TTC549 (cell line): ENCODE measurements around the gene PCGF3.
"Not testable (repeated sequence)": the region's sequence is repeated elsewhere in the genome, so short reads cannot be mapped to it uniquely, and the experiment has no call there.

Experiments
- FAIRE-seq: peaks from 2 replicates; lab custom pipeline; 2012; peaks lifted over from hg19 to GRCh38; lab: Jason Lieb, UNC

Gene PCGF3

GRCh38 chr4:704198-704891 lies 1.3 kb upstream of the PCGF3 start:
- FAIRE-seq: no peak

- no peak for FAIRE-seq
These were observed 708 bp upstream of the PCGF3 start for GRCh38 chr4:704971-705277.

GRCh38 chr4:706083-706633 lies 526 bp downstream of the PCGF3 start:
- FAIRE-seq: not testable (repeated sequence)

- no peak for FAIRE-seq
These were observed 1.4 kb downstream of the PCGF3 start for GRCh38 chr4:706834-707598.

GRCh38 chr4:707929-708630 lies 2.4 kb downstream of the PCGF3 start:
- no peak for FAIRE-seq

- FAIRE-seq: no peak
These were observed 3.0 kb downstream of the PCGF3 start for GRCh38 chr4:708631-708933.

GRCh38 chr4:709348-709747 lies 3.7 kb downstream of the PCGF3 start:
- FAIRE-seq: no peak

- FAIRE-seq: no peak
These were observed 4.5 kb downstream of the PCGF3 start for GRCh38 chr4:710116-710515.

- FAIRE-seq: no peak
These were observed 5.3 kb downstream of the PCGF3 start for GRCh38 chr4:710916-711315.

- no peak for FAIRE-seq
These were observed 6.5 kb downstream of the PCGF3 start for GRCh38 chr4:712093-712492.

GRCh38 chr4:712916-713632 lies 7.4 kb downstream of the PCGF3 start:
- FAIRE-seq: no peak

- FAIRE-seq: no peak
These were observed 8.5 kb downstream of the PCGF3 start for GRCh38 chr4:714087-714486.

- FAIRE-seq: no peak
These were observed 12.1 kb downstream of the PCGF3 start for GRCh38 chr4:717601-718320.

GRCh38 chr4:718460-718859 lies 12.8 kb downstream of the PCGF3 start:
- FAIRE-seq: no peak

GRCh38 chr4:720111-720860 lies 14.7 kb downstream of the PCGF3 start:
- no peak for FAIRE-seq

- no peak for FAIRE-seq
These were observed 15.9 kb downstream of the PCGF3 start for GRCh38 chr4:721261-722168.

- FAIRE-seq: no peak
These were observed 16.6 kb downstream of the PCGF3 start for GRCh38 chr4:722169-722725.

GRCh38 chr4:722851-723360 lies 17.3 kb downstream of the PCGF3 start:
- FAIRE-seq: no peak

GRCh38 chr4:723751-724530 lies 18.3 kb downstream of the PCGF3 start:
- no peak for FAIRE-seq
